HG03280 (cell line): Measurements from ENCODE around the gene TMC3.
"Not testable (repeated sequence)": the region's sequence is repeated elsewhere in the genome, so short reads cannot be mapped to it uniquely, and the experiment has no call there.

Experiments used
- ATAC-seq: cut with Tn5 transposase; IDR thresholded peaks from one replicate; pipeline ENCODE4 v1.9.1; 2021; ENCODE audit warnings: mild to moderate bottlenecking, moderate library complexity; ENCODE audit not compliant: unreplicated experiment

Gene TMC3

DNA sequence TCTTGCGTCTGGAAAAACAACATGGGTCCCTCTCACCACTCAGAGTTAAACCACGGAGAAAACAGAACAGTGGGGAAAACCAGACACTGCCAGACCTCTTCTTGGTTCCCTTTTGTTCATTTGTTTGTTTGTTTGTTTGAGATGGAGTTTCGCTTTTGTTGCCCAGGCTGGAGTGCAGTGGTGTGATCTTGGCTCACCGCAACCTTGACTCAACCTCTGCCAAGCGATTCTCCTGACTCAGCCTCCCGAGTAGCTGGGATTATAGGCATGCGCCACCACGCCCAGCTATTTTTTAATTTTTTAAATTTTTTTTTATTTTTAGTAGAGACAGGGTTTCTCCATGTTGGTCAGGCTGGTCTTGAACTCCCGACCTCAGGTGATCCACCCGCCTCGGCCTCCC, 25.3 kb downstream of the TMC3 start:
- not testable (repeated sequence) for ATAC-seq

DNA sequence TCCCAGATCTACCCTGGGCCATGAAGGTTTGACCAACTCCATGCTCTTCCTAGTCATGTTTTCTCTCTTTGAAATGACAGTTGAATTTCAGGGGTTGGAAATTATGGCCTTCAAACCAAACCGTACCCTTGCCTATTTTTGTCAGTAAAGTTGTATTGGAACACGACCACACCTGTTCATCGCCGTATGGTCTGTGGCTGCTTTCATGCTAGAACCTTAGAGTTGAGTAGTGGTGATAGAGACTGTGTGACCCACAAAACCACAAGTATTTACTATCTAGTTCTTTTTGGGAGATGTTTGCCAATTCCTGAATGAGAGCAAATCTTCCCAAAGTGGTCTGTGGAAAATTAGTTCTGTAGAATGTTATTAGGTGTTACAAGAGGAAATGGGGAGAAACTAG, 26.1 kb downstream of the TMC3 start:
- ATAC-seq: no peak

DNA sequence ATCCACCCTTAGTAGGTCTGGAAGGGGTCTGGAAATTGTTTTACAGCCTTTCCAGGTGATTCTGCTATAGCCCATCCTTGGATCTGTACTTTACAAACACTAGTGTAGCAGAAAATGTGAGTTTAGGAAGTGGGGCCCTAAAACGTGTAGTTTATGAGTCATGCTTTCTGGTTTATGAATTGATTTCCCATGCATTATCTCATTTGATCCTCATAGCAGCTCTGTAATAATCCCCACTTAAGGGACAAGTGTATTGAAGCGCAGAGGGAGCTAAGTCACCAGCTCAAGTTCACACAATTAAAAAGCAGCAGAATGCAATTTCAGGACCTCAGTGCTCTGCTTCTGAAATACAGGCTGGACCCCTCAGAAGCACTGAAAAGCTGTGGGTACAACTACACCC, 27.4 kb downstream of the TMC3 start:
- no peak for ATAC-seq

DNA sequence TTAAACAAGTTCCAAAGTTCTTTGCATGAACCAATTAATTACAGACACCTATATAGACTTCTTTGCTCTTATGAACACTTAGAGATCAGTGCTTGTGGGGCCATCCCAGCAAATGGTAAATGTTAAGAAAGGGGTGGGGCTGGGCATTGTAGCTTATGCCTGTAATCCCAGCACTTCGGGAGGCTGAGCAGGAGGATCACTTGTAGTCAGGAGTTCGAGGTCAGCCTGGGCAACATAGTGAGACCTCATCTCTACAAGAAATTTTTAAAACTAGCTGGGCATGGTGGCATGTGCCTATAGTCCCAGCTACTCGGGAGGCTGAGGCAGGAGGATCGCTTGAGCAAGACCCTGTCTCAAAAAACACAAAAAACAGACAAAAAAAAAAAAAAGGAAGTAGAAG, 30.6 kb downstream of the TMC3 start:
- no peak for ATAC-seq

DNA sequence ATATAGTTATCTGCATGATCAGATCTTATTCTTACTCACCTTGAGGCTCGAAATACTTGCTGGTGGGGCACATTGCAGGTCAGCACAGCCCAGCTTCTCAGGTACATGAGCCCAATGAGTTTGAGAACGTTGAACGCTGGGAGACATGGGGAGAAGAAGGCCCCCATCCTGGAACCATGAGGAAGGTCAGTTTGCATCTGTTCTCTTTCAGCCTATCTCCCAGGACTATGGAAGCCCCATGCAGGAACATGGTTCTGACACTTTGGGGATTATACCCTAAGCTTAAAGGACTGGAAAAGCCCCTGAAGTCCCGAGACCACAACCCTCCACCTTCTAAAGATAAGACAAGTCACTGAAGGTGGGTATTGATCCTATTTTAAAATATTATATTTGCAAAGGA, 32.7 kb downstream of the TMC3 start:
- no peak for ATAC-seq

DNA sequence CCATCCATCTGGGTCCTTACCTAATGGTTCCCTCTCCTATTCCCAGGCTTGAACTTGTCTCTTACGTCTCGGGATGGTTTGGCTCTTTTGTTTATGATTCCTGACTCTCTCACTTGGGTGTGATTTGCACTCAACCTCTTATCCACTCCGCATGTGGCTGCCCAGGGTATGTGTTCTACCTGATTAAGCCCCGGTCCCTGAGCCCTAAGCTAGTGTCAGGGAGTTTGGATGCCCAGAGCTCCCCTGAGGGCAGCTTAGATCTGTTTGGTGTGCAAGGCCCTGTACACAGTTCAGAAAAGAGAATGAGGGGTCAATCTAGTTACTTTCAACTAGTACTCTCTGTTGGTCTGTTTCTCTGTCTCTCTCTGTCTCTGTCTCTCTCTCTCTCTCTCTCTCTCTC, 34.2 kb downstream of the TMC3 start:
- ATAC-seq: no peak

DNA sequence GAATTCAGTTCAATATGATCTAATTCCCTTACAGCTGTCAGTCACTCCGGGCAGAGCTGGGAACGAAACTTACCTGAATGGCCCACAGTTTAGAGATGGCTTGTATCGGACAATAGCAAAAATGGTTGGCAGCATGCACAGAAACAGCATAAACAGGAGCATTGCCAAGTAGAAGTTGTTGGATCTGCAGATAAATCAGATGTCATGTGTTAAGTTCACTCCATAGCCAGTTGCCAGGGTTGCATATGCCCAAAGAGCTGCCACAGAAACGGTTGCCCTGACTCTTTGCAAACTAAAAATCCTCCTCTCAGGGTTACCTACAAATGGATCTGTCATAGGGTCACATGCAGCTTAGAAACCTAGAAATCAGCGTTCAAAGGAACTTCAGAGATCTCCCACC, 34.7 kb downstream of the TMC3 start:
- ATAC-seq: no peak

DNA sequence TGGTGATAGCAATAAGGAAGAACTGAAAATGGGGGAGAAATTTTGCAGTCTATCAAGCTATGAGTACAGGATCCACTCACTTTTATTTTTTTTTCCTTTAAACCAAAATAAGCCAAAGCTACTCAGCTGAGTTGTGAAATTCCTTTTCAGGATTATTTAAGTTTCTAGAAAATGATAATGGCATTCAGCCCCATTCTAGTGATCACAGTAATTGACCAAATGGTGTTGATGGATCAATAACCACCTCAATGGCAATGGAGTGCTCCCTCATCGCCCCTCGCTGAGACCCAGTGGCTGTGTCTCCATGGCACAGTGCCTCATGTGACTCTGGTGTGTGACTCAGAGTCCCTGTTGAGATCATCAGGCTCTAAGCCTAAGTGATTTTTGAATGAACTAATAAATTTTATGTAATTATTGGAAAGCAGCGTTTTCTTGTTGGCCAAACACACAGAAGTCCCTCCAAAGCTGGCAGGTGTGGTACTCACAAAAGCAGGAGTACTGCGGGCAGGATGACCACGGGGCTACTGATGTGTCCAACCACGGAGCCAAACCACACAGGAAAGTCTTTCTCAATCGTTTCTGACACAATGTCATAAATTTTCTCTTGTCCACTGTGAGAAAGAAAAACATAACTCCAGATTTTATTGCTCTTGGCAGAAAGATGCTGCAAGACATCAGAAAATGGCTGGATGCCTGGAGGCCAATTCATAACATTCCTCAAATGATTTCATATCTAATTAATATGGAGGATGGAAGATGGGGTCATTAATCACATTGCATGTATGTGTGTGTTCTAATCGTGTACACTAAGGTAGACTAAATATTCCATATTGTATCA, 35.6 kb downstream of the TMC3 start:
- no peak for ATAC-seq

DNA sequence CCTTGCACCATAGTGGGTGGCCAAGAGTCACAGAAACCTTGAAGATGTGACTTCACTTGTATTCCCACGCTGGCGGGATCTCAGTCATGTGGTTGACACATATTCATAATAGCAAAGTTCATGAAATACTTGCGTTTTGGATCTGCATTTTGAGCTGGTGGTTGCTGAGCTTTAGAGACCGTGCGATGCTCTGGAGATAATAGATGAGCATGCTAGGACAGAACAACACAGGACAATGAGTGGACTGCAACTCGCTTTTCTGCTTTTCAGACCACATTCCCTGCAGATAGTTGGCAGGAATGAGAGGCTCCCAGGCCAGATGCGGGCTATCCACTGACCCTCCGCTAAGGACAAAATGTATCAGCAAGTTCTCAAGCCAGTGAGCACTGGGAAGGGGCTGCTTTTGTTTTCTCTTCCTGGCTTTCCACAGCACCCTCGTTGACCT, 36.3 kb downstream of the TMC3 start:
- ATAC-seq: no peak

DNA sequence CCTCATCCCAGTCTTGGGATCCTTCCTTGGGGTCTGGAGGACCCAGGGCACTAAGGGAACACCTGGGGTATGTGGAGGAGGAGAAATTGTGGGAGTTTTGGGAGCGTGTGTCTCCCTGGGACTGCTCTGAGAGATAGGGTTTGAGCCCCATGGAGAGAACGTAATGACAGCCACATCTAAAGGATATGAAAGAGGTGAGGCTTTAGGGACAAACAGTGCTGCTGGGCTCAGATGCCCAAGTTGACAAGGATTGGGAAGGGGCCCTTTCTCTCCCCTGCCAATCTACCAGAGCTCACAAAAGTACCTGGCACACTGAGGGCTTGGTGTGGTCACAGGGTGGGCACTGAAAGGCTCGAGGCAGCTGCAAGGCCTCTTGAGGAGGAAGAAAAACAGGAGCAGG, 36.8 kb downstream of the TMC3 start:
- ATAC-seq: no peak

DNA sequence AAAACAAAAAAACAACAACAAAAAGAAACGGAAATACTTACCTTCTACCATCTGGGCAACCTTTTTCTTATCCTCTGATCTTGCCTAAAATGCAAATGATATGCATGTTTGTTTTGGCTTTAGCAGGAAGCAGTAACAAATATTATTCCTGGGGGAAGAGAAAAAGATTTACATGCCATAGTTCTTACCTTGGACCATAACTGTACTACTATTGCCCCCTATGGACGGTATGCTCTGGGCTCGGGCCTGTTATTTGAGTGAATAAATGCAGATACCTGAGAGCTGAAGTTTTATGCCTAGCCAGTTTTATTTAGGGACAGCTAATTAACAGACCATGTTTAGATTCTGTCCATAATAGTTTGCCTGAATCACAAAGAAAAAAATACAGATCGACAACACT, 37.4 kb downstream of the TMC3 start:
- ATAC-seq: peak; percentile 51

DNA sequence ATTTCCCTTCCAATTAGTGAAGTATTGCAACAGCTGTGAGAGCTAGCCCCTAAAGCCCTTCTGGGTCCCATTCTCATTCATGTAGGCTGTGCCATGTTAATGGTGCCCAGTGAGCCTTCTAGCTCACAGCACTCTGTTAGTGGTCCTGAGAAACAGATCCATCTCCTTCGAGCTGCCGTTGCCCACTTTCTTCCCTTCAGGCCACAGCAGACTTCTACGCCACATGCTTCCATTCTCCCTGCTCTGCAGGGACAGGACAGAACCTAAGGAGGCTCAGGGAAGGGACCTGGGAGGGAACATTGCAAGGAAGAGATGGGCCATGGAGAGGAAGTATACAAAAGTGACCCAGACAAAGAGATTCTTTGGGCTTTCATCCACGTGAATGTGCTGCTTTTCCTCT, 38.4 kb downstream of the TMC3 start:
- no peak for ATAC-seq

DNA sequence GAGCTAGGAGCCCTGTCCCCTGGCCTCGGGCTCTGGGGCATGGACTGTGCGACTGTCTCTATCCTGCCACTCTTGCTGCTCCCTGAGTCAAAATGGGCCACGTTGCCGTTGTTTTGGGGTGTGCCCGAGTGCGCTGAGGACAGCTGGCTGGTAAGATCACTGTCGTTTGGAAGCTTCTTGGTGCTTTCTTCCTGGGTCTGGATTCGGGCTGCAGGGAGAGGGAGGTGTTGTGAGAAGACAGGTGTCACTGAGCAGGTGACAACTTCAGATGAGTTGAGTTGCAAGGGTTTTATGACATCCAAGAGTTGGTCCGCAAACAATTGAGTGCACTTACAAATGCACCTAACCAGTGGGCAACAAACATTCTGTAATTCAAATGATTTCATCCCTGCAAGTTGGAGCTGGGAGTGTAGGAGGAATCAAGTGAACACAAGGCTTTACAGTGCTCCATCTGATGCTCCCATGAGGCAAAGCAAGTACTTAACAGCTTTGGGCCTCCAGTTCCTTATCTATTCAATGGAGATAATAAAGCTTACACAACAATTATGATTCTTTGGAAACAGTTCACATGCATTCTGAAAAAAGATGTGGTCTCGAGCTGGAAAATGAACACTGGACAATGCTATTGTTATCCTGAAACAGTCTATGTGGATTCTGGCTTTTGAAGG, 39.1 kb downstream of the TMC3 start:
- ATAC-seq: no peak

DNA sequence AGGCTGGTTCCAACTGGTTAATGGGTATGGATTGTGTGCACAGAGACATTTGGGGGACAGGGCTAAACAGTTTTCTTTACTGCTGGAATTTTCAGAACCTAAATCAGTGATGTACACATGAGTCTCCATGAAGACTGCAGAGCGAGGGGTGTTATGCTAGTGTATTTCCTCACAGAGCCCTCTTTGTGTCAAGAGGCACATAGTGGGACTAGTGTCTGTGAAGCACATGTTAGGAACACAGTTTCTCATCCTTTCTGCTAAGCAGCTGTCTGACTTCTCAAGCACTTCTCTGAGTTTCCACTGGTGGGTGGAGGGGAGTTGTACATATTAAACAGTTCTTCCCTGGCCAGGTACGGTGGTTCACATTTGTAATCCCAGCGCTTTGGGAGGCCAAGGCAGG, 40.6 kb downstream of the TMC3 start:
- ATAC-seq: no peak

DNA sequence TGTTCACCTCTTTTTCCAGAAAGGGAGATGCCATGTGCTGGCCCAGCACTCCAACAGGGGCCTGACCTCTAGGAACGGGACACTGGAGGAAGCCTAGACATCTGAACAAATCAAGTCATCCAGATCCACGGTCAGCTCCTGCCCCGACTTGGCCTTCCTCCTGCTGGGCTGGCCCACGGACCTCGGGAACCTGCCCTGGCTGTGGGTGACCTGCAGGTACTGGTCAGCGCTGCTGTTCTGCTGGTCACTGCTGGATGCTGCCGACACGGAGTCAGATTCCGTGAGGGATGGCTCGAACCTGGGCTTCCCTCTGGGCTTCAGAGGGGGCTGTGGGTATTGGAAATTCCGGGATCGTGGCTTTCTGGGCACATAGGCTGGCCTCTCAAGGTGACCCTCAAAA, 41.7 kb downstream of the TMC3 start:
- no peak for ATAC-seq

DNA sequence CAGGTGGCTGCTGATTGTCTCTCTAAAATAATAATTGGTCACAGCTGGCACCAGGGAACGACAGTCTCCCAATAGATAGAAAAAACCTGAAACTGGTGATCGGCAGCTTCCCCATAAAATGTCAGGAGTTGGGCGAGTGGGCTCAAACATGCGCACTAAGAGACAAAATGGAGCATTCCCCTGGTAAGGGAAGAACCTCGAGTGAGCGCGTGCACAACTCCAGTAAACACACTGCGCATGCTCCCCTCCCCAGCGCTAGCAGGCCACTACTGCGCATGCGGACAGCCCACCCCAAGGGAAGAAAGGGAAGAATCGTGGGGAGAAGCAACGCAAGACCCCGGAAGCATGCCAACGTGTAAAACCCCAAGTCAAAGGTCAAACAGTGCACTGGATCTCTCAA, 42.4 kb downstream of the TMC3 start:
- ATAC-seq: no peak

DNA sequence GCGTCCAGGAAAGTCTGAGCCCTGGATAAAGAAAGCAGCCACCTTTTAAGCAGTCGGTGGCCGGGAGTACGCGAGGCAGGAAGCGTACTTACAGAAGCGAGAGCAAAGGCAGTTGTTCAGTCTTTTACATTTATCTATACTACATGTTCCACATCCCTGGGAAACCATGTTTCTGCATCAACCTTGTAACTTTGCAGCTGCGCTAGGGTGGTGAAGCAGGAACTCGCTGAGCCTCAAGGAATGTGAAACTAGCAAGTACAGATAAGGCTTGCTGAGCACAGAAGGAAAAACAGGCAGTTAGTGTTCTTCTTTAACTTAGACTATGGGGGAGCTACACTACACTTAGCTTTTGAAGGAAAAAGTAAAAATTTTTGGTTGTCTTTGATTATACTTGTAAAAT, 42.9 kb downstream of the TMC3 start:
- not testable (repeated sequence) for ATAC-seq

DNA sequence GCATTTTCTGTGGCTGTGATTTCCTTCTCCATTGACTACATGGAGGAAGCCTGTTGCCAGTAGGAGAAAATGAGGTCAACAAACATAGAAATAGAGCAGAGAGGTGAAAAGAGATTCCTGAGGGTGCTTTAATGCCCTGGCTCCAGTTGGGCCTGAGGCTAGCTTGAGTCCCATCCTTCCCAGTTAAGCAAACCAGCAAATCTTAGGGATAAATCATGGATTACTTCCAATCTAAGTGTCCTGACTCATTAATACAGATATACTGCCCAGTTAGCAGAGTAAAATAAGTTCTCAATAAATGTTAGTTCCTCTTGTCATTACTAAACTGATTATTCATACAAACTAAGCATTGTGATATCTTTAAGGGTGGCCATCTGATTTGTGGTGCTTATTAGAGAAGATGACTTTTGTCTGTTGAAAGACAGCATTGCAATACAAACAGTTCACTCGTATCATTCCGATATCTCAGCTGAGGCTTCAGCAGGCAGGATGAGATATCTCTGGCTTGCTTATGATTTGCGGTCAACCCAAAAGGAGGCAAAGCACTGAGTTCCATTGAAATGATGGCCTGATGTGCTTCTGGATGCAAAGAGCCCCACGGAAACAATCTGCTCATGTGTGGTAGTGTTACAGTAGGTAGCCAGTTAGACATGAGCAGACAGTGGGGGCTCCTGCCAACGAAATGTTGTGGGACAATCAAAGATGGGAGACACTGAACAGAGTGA, 43.5 kb downstream of the TMC3 start:
- no peak for ATAC-seq

DNA sequence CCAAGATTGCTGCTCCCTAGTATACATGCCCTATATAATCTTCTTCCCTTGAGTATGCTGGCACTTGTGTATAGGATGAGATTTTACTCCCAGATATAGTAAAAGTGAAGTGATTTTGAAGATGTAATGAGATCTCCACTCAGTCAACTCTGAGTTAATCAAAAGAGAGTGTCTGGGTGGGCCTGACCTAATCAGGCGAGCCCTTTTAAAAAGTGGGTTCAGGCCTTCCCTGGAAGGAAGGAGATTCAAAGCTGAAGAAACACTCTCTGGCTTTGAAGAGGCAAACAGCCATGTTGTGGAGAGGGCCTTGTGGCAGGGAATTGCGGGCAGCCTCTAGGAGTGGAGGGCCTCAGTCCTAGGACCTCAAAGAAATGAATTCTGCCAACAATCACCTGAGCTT, 44.6 kb downstream of the TMC3 start:
- no peak for ATAC-seq

DNA sequence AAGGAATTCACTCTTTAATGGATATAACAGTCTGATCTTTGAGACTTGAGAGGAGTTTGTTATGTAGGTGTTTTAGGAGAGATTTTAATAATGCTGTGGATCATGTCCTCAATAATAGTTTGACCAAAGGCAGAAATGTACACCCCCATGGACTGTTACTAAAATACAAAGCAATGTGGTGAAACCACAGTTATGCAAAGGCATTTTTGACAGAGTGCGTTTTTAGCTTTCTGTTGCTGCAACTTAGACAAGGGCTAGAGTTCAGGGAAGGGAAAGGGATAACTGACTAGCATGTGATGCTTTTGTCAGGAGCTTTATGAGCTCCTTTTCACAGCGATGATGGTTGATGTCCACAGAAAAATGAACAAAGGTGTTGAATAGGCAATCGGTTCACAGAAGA, 46.5 kb downstream of the TMC3 start:
- ATAC-seq: no peak

DNA sequence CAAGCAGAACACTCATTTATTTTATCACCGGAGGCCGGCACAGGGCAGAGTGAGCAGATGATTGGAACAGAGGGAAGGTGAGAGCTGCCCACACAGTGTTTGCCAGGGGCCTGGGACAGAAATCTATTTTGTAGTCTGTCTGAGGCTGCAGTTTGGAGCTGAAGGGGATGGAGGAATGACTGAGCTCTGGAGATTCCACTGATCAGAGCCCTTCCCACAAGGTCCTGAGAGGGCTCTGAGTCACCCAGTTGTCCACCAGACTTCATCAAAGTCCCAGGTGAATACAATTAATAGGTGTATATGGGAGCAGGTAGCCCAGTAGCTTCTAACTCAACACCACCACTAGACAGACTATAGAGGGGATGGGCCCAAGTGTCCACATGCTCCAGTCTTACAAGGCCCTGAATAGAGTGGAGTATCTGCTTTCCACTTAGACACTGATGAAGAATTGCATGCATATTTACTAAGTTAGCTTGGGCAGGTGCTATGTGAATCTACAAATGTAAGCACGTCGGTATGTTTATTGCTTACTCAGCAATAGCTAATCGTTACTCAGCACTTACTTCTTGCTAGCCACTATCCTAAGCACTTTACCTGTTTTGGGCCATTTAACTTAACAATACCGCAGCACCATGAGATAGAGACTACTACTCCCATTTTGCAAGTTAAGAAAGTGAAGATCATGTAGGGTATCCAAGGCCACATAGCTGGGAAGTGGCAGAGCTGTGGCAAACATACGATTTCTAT, 47.4 kb downstream of the TMC3 start:
- ATAC-seq: no peak
